Measurements from ENCODE around the gene PIGL.
A peak's percentile ranks its signal among the peaks of the same experiment; 100 is the strongest.
"Not testable (repeated sequence)": the region's sequence is repeated elsewhere in the genome, so short reads cannot be mapped to it uniquely, and the experiment has no call there.

Gene PIGL

DNA sequence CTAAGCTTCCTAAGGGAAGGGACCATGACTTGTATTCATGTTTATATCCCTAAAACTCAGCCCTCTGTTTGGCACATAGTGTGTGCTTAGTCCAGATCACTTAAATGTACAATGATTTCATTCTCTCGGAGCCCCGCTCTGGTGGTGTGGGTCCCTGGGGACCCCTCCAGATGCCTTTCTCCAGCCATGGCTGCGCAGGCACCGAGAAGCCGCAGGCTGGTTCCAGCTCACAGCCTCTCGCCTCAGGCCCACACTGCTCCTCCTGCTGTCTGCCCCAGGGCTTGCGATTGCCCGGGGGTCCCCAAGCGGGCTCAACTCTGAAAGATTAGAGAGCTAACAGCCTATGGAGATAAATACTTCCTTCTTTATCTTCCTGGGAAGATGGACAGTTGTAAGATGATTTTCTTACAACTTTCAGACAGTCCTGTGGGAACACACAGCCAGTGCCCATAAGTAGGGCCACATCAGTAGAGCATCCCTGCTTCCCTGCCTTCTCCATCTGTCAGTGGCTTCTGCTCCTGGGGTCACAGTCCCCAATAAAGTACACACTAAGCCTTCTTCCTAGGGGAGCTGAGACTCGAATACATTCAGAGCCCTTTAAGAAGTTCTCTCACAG is 70.0 kb downstream of the PIGL start:
- no peaks in the 10 kb centered on the region for H3K9me3 Mint-ChIP-seq
- peak overlapping the region; percentile 82 for H3K27ac Mint-ChIP-seq
- no peak overlapping the region for H3K4me3 Mint-ChIP-seq
- no peak for DNase-seq
- H3K27me3 Mint-ChIP-seq (ENCODE audit: low read depth, poor library complexity), result peaks cover 6% of the 10 kb centered on the region
- H3K4me1 Mint-ChIP-seq, result peaks cover 32% of the 10 kb centered on the region
- no peak for TF ChIP-seq CTCF (IDR thresholded peaks at IDR 0.05)
- H3K36me3 Mint-ChIP-seq (ENCODE audit: low read depth), result peaks cover 11% of the 10 kb centered on the region

DNA sequence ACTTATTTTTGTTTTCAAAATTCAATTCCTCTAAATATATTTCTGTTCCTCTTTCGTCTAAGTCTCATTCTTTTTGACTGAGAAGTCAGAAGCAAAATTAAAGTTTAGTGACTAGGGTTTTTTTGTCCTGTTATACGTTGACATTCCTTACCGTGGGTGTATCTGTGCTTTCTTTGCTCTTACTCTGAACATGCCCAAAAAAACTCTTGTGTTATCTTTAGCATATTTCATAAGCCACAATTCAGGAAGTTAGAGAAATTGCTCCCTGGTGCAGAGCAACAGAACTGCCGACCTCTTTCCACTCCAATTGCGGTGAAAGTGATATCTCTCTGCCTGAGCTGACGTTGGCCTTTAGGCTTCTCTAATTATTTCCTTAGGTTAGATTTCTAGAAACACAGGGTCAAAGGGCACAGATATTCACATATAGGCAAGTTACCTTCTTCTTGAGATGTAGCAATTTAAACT is 70.6 kb downstream of the PIGL start:
- Mint-ChIP-seq H3K27ac (peak overlapping the region; percentile 53), H3K4me3 (no peak overlapping the region), H3K36me3 (ENCODE audit: low read depth) (peaks cover 17% of the 10 kb centered on the region), H3K4me1 (peaks cover 32% of the 10 kb centered on the region), H3K9me3 (no peaks in the 10 kb centered on the region), H3K27me3 (ENCODE audit: low read depth, poor library complexity) (peaks cover 6% of the 10 kb centered on the region)
- TF ChIP-seq CTCF (IDR thresholded peaks at IDR 0.05), result no peak
- DNase-seq, result no peak

DNA sequence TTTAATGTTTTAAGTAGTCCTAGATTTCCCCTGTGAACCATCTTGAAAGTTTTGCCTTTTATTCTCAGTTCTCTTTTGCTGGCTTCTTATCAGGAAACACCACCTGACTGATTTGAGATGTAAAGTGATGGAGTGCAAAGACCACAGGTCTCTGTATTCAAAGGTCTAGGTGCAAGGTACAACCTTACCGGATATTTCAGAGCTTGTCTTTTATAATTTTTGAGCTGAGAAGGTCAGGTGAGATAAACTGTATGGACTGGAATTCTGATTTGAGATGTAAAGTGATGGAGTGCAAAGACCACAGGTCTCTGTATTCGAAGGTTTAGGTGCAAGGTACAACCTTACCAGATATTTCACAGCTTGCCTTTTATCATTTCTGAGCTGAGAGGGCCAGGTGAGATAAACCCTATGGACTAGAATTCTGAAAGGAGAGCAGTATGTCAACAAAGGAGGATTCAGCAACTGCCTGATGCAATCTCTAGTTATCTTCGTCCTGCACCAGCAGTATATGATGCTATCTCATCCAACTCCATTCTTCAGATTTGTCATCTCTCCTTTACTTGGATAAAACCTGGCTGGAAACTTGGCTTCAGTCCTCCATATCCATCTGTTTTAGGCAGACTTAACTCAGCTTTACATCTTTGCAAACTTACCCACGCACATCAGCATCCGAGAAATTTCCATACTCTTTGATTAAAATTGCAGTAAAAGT is 72.0 kb downstream of the PIGL start:
- TF ChIP-seq CTCF (IDR thresholded peaks at IDR 0.05), result no peak
- peaks cover 6% of the 10 kb centered on the region for H3K27me3 Mint-ChIP-seq (ENCODE audit: low read depth, poor library complexity)
- no peaks in the 10 kb centered on the region for H3K9me3 Mint-ChIP-seq
- DNase-seq, result no peak
- peaks cover 24% of the 10 kb centered on the region for H3K36me3 Mint-ChIP-seq (ENCODE audit: low read depth)
- no peak overlapping the region for H3K4me3 Mint-ChIP-seq
- peaks cover 32% of the 10 kb centered on the region for H3K4me1 Mint-ChIP-seq
- H3K27ac Mint-ChIP-seq, result no peak overlapping the region

GRCh38 chr17:16293931-16294330 is 76.9 kb downstream of the PIGL start:
- TF ChIP-seq CTCF (IDR thresholded peaks at IDR 0.05), result no peak
- H3K9me3 Mint-ChIP-seq, result no peaks in the 10 kb centered on the region
- peaks cover 3% of the 10 kb centered on the region for H3K27me3 Mint-ChIP-seq (ENCODE audit: low read depth, poor library complexity)
- H3K4me3 Mint-ChIP-seq, result no peak overlapping the region
- no peak for DNase-seq
- H3K36me3 Mint-ChIP-seq (ENCODE audit: low read depth), result peaks cover 27% of the 10 kb centered on the region
- no peak overlapping the region for H3K27ac Mint-ChIP-seq
- H3K4me1 Mint-ChIP-seq, result peaks cover 16% of the 10 kb centered on the region

DNA sequence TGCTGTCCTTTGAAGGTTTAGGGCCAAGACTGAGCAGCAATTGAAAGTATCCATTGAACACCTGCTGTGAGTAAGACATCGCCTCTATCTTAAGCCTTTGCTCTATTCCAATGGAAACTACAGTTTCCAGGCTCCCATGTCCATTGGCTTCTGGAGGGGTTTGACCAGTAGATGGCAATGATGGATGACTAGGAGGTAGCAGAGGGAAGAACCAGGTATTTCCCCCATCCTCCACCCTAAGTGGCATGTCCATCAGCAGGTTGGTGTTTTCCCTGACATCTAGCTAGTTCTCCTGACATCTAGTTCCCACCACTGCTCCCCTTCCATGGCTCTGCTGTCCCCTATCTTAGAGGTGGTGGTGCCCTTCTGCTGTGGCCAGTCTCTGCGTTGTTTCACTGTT is 77.5 kb downstream of the PIGL start:
- TF ChIP-seq CTCF (IDR thresholded peaks at IDR 0.05), result no peak
- Mint-ChIP-seq H3K9me3 (no peaks in the 10 kb centered on the region), H3K4me1 (peaks cover 16% of the 10 kb centered on the region), H3K27me3 (ENCODE audit: low read depth, poor library complexity) (peaks cover 3% of the 10 kb centered on the region), H3K27ac (no peak overlapping the region), H3K4me3 (no peak overlapping the region), H3K36me3 (ENCODE audit: low read depth) (peaks cover 27% of the 10 kb centered on the region)
- DNase-seq, result no peak

DNA sequence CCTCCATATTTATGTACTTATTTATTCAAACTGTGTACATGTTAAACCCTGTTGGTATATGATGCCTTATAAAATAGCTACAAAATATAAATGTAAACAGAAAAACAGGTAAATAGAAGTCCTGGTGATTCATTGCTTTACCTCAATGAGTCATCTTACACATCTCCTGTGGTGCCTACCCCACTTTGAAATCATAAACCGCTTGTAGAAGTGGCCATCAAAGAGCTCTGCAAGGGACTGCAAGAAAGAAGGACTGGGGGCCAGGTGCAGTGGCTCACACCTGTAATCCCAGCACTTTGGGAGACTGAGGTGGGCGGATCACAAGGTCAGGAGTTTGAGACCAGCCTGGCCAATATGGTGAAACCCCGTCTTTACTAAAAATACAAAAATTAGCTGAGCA is 79.1 kb downstream of the PIGL start:
- not testable (repeated sequence) for DNase-seq; H3K27me3 Mint-ChIP-seq (ENCODE audit: low read depth, poor library complexity); H3K27ac Mint-ChIP-seq; H3K9me3 Mint-ChIP-seq; H3K4me3 Mint-ChIP-seq
- Mint-ChIP-seq H3K4me1 (peaks cover 16% of the 10 kb centered on the region), H3K36me3 (ENCODE audit: low read depth) (peaks cover 27% of the 10 kb centered on the region)
